ENCODE data around the gene KCNJ10.

KCNJ10 gene

GRCh38 chr1:160098852-160099561 is 29.0 kb upstream of the KCNJ10 start:
- H3F3A ChIP-seq (ENCODE audit: insufficient read depth), result peaks cover 8% of the 10 kb centered on the region
- TF ChIP-seq CTCF (IDR thresholded peaks at IDR 0.05; ENCODE audit: insufficient read depth, low read length, poor library complexity, severe bottlenecking) (no peak), EZH2phosphoT487 (conservative IDR thresholded peaks at IDR 0.05; ENCODE audit: low read length) (no peak)
- H3K36me3 ChIP-seq (ENCODE audit: low read length), result no peaks in the 10 kb centered on the region
- H4K20me1 ChIP-seq (ENCODE audit: low read depth, low read length), result no peaks in the 10 kb centered on the region
- peak overlapping the region; percentile 88 for H3K4me2 ChIP-seq (ENCODE audit: low read depth, low read length, poor library complexity, severe bottlenecking)
- H3K4me3 ChIP-seq (ENCODE audit: insufficient read depth, low read length, poor library complexity, severe bottlenecking), result peak overlapping the region; percentile 48
- H3K27ac ChIP-seq (ENCODE audit: low read depth, low read length), result no peak overlapping the region
- no peaks in the 10 kb centered on the region for H3K9me3 ChIP-seq (ENCODE audit: insufficient read depth, low read length)
- H3K79me2 ChIP-seq (ENCODE audit: insufficient read depth, low read length), result no peaks in the 10 kb centered on the region
- H3K9ac ChIP-seq (ENCODE audit: low read length), result peak overlapping the region; percentile 29
- H2AFZ ChIP-seq (ENCODE audit: low read depth, low read length, severe bottlenecking), result peak overlapping the region; percentile 98
- no peaks in the 10 kb centered on the region for H3K9me2 ChIP-seq (replicated peaks; ENCODE audit: insufficient read depth, low read length)
- no peaks in the 10 kb centered on the region for H3K27me3 ChIP-seq (ENCODE audit: low read length)

DNA sequence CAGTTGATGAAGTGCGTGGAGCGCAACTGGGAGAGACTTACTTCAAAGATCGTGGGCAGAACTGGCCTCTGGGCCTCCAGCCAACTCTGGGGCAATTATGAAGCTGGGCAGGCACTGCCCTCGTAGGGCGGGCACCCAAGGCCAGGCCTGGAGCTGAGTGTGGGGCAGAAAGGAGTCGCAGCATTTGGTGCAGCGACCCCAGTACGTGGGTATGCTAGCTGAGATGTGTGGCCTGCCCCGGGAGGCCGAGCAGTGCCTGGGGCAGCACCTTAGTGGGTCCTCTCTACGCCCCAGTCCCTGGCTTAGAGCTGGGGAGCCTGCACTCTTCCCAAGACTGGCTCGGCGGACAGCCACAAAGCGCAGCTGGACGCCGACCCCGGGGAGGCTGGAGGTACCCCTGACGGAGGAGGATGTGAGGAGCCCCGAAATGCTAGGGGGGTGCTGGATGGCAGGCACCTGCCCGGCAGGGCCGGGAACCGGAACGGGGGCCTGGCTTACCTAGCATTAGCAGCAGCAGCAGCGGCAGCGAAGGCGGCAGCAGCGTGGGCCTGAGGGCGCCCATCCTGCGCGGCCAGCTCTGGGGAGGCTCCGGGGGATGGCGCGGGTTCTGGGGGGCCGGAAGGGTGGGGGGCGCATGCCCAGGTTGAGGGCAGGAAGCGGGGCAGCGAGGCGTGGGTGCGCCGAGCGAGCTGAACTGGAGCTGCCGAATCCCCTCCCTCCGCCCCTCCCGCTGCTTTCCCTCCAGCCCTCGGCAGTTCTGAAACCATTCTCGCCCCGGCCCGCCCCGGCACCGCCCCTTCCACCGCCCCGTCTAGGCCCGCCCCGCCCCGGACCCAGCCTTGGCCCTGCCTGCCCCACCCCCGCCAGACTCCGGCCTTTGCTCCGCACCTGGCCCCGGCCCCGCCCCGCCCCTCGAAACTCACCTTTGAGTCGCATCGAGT is 28.2 kb upstream of the KCNJ10 start, which contains the start of gene IGSF8:
TSS of gene IGSF8 (minus strand) at position 709 of the 941 bp plus-strand sequence. CDS start at position 562, 147 bp downstream.
- Histone ChIP-seq H3K9me3 (ENCODE audit: insufficient read depth, low read length) (no peaks in the 10 kb centered on the region), H3K36me3 (ENCODE audit: low read length) (no peaks in the 10 kb centered on the region), H3K27me3 (ENCODE audit: low read length) (no peaks in the 10 kb centered on the region), H3K79me2 (ENCODE audit: insufficient read depth, low read length) (no peaks in the 10 kb centered on the region), H3F3A (ENCODE audit: insufficient read depth) (peaks cover 8% of the 10 kb centered on the region), H3K4me3 (ENCODE audit: insufficient read depth, low read length, poor library complexity, severe bottlenecking) (peak within 1 kb of the TSS; percentile 69), H3K4me2 (ENCODE audit: low read depth, low read length, poor library complexity, severe bottlenecking) (peak within 1 kb of the TSS; percentile 88), H2AFZ (ENCODE audit: low read depth, low read length, severe bottlenecking) (peak within 1 kb of the TSS; percentile 98), H3K9ac (ENCODE audit: low read length) (peak within 1 kb of the TSS; percentile 71), H3K9me2 (replicated peaks; ENCODE audit: insufficient read depth, low read length) (no peaks in the 10 kb centered on the region), H3K27ac (ENCODE audit: low read depth, low read length) (peak within 1 kb of the TSS; percentile 42; the same call in 1 of the 2 replicates), H4K20me1 (ENCODE audit: low read depth, low read length) (no peaks in the 10 kb centered on the region)
- TF ChIP-seq EZH2phosphoT487 (conservative IDR thresholded peaks at IDR 0.05; ENCODE audit: low read length), result no peak
- TF ChIP-seq CTCF (IDR thresholded peaks at IDR 0.05; ENCODE audit: insufficient read depth, low read length, poor library complexity, severe bottlenecking), result no peak

GRCh38 chr1:160097151-160097910 is 27.4 kb upstream of the KCNJ10 start:
- Histone ChIP-seq H3K4me2 (ENCODE audit: low read depth, low read length, poor library complexity, severe bottlenecking) (peak overlapping the region; percentile 79), H3K4me3 (ENCODE audit: insufficient read depth, low read length, poor library complexity, severe bottlenecking) (peak overlapping the region; percentile 69), H2AFZ (ENCODE audit: low read depth, low read length, severe bottlenecking) (no peak overlapping the region), H3K79me2 (ENCODE audit: insufficient read depth, low read length) (no peaks in the 10 kb centered on the region), H3K27ac (ENCODE audit: low read depth, low read length) (no peak overlapping the region), H4K20me1 (ENCODE audit: low read depth, low read length) (no peaks in the 10 kb centered on the region), H3F3A (ENCODE audit: insufficient read depth) (peaks cover 8% of the 10 kb centered on the region), H3K9me2 (replicated peaks; ENCODE audit: insufficient read depth, low read length) (no peaks in the 10 kb centered on the region), H3K9me3 (ENCODE audit: insufficient read depth, low read length) (no peaks in the 10 kb centered on the region), H3K36me3 (ENCODE audit: low read length) (no peaks in the 10 kb centered on the region), H3K27me3 (ENCODE audit: low read length) (no peaks in the 10 kb centered on the region), H3K9ac (ENCODE audit: low read length) (peak overlapping the region; percentile 71)
- TF ChIP-seq EZH2phosphoT487 (conservative IDR thresholded peaks at IDR 0.05; ENCODE audit: low read length) (no peak), CTCF (IDR thresholded peaks at IDR 0.05; ENCODE audit: insufficient read depth, low read length, poor library complexity, severe bottlenecking) (no peak)
